ENCODE data around the gene MYL2. TPM values are rescaled to one million over a fixed set of nuclear protein-coding genes. Genes with fewer than 3 reads are reported as not detected.

The MYL2 gene
- total RNA-seq, 1 donor from 2014 or later, result not detected

DNA sequence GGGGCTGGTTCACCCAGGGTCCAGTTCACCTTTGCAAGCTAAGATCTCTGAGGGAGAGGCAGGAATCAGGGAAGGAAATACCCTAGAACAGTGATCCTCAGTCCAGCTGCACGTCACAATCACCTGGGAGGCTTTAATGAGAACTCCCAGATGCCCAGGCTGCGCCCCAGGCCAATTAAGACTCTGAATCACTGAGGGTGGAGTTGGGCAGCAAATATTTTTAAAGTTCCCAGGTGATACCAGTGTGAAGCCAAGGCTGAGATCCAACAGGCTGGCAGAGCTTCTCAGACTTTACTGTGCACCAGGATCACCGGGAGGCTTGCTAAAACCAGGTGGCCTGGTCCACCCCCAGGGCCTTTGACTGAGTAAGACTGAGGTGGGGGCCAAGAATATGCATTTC, 23.8 kb downstream of the MYL2 start:
- no peak for DNase-seq (ENCODE audit: low read depth, low spot score)

DNA sequence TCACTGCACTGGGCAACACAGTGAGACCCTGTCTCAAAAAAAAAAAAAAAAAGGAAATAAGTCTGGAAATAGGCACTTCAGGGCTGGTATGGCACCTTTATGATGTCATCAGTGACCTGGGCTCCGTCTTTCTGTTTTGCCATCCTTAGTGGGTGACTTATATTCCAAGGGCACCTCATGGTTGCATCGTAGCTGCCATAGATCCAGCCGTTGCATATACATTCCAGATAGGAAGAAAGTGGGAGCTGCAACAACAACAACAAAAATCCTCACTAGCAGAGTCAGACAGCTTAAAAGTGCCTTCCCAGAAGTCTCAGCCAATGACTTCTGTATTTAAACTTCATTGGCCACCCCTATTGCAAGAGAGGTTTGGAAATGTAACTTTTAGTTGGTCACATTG, 26.4 kb downstream of the MYL2 start:
- no peak for DNase-seq (ENCODE audit: low read depth, low spot score)

DNA sequence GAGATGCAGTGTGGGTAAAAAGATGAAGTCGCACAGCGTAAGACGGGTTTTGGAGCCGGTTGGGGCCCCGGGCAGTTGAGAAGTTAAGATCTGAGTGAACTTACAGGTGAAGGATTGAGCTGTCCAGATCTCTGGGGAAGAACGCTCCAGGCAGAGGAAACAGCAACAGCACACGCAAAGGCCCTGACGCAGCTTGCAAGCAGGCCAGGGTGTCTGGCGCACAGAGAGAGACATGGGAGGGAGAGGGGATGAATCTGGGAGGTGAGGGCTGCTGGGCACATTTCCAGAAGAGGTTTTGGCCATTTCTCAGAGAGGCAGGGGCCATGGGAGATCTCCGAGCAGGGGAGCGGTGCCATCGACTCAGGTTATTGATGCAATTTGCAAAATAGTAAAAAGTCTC, 31.0 kb downstream of the MYL2 start:
- DNase-seq (ENCODE audit: low read depth, low spot score), result no peak

DNA sequence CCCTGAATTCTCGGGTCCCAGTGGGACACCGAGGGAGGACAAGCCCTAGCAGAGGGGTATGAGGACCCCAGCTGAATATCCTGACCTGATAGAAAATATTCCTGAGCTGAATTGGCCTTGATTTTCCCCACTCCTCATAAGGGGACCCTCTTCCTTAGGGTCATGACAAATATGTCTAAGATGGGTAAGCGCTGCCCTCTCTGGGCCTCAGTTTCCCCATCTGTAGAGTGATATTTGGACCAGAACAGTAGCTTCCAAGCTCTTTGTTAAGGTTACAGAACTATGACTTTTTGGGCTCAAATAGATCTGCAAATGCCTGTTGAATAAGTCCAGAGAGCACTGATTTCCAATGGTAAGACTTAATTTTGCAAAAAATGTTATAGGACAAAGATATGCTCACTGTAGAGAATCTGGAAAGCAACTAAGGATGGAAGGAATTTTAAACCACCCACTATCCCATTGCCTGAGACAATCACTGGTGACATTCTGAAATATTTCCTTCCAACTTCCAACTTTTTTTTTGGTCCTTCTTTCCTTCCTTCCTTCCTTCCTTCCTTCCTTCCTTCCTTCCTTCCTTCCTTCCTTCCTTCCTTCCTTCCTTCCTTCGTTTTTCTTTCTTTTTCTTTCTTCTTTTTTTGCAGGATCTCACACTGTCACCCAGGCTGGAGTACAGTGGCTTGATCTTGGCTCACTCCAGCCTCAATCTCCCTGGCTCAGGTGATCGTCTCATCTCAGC, 32.0 kb downstream of the MYL2 start:
- DNase-seq (ENCODE audit: low read depth, low spot score), result no peak

DNA sequence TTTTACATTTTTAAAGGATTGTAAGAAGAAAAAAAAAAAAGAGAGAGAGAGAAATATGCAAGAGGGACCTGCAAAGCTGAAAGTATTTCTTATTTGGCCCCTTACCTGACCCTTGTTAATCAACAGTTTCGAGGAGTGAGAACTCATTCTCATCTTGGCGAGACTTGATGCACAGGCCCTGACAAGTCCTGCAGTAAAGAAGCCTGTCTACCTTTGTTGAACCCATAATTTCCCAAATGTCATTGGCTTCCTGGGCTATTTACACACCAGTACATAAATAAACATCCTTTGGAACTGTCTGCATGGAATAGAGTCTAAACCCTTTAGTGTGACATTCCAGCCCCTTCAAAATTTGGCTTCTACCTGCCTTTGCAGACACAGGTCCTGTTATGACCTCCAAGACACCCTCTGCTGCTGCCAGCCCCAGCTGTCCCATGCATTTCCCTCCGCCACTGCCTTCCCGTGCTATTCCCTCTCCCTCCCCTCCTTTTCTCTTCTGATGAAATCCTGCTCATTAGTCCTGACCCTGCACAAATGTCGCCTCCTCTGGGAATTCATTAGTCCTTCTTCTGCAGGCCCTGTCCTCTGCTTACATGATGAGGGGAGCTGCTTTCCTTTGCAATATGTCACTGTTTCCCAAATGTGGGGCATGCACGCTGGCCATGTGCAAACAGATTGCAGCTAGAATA, 35.1 kb downstream of the MYL2 start:
- DNase-seq (ENCODE audit: low read depth, low spot score), result no peak

DNA sequence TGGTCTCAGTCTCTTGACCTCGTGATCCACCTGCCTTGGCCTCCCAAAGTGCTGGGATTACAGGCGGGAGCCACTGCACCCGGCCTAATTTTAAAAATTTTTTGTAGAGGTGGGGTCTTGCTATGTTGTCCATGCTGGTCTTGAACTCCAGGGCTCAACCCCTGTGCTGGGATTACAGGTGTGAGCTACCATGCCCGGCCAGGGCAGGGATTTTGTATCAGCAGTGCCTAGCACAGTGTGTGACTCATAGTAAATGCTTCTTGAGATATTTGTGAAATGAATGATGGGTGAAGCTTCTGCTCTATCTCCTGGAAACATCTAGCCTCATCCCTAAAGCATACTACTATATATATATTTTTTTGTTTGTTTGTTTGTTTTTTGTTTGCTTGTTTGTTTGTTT, 37.1 kb downstream of the MYL2 start:
- DNase-seq (ENCODE audit: low read depth, low spot score), result no peak

DNA sequence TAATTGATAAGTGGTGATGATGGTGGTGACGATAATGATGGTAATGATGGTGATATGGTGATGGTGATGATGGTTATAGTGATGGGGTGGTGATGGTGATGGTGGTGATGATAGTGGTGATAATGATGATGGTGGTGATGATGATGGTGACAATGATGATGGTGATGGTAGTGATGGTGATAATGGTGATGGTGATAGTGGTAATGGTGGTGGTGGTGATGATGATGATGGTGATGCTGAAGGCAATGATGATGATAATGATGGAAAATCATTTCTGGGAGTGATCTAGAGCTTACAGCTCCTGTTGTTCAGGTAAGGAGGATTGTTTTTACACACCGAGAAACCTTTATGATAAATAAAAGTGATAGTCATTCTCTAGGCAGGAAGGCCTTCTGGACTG, 39.7 kb downstream of the MYL2 start:
- DNase-seq (ENCODE audit: low read depth, low spot score), result no peak

DNA sequence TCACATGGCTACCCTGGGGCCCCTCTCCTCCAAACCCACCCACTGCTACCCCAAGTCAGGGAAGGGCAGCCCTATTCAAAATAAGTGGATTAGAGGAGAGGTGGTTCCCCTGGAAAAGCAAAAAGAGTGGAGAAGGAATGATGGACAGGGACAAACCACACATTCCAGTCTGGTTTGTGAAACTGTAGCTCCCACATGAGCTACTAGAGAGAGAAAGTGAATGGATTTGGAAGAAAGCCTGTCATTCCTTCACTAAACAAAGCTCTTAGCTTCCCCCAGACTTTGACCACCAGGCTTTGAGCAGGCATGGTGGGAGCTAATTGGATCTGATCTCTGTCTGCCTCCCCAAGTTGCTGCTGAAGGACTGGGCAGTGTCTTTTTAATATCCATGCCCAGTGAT, 45.6 kb downstream of the MYL2 start:
- no peak for DNase-seq (ENCODE audit: low read depth, low spot score)

DNA sequence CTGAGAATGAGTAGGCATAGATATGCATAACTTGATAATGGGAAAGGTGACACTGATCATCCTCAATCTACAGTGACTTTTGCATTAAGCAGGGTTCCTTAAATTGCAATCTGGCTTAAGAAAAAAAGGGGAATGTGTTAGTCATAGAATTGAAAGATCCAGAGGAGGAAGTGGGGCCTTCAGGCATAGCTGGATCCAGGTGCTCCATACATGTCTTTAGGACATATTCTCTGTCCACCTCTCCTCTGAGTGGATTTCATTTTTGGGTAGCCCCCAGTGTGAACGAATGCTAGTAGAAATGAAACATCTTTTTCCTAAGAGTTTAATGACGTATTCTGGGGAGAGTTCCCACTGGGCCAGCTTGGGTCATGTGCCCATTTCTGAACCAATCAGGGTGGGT, 46.0 kb downstream of the MYL2 start:
- no peak for DNase-seq (ENCODE audit: low read depth, low spot score)

DNA sequence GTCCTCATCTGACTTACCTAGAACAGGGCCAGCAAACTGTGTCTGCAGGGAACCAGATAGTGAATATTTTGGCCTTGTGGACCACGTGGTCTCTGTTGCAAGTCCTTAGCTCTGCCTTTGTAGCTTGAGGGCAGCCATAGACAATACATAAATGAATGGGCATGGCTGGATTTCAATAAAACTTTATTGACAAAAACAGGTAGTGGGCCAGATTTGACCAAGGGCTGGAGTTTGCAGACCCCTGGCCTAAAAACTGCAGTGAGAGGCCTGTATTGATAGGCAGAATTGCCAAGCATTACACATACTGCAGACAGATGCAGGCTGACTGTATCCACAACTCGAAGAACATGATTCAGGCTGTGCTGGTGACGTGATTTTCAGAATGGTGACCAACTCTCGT, 48.3 kb downstream of the MYL2 start:
- no peak for DNase-seq (ENCODE audit: low read depth, low spot score)

DNA sequence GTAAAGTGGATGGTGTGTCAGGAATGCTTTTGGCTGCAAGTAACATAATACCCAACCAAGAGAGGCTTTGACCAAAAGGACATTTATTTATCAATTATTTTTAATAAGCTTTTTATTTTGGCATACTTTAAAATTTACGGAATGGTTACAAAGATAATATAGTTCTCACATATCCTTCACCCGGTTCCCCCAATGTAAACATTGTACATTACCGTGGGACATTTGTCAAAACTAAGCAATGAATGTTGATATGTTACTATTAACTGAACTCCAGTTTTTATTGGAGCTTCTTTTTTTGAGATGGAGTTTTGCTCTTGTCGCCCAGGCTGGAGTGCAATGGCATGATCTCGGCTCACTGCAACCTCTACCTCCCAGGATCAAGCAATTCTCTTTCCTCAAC, 50.6 kb downstream of the MYL2 start:
- DNase-seq (ENCODE audit: low read depth, low spot score), result no peak

DNA sequence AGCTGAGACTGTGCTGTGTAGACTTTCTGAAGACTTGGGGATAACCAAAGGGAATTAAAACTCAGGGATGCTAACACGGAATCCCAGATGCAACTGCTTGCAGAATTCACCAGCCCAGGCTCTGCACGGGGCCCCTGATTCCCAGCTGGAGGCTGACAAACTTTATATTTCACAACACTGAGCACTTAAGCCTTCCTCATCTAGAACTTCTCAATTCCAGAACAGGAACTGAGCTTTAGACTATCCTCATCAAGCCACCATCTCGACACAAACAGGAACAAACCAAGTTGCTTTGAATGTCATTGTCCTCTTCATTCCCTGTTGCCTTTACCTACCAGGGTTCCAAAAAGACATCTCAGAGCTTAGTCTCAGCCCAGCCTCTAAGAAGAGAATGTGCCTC, 51.4 kb downstream of the MYL2 start:
- DNase-seq (ENCODE audit: low read depth, low spot score), result no peak

DNA sequence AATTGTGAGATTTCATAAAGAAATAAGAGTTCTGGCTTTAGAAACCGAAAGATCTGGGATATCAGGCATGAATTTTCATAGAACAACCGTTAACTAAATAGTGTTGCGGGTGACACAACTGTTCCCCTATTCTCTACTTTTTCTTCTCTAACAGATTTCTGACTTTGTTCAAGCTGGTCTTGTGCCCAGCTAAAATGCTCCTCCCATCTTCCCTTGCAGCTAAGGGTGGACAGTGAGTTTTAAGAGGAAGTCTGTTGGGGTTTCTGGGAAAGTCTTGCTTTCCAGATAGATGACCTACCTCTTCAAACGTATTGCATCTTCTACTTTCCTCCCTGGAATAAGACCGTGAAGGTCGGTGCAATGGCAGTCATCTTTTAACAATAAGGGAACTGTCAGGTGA, 54.9 kb downstream of the MYL2 start:
- no peak for DNase-seq (ENCODE audit: low read depth, low spot score)

DNA sequence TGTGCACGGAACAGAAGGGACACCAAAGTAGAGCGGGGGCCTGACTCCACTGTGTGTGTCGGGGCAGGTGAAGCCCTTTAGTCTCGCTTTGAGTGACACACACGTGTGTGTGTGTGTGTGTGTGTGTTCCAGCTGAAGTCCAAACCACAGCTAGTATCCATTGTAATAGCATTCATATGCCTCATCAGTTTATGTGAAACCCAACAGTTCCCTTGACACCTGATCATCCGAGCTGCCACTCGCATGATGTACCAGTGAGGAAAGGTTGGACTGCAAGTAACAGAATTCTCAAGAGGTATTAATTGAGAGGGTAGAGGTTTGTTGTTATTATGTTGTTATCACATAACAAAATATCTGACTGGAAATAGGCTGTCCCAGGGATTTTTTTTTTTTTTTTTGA, 57.2 kb downstream of the MYL2 start:
- no peak for DNase-seq (ENCODE audit: low read depth, low spot score)

DNA sequence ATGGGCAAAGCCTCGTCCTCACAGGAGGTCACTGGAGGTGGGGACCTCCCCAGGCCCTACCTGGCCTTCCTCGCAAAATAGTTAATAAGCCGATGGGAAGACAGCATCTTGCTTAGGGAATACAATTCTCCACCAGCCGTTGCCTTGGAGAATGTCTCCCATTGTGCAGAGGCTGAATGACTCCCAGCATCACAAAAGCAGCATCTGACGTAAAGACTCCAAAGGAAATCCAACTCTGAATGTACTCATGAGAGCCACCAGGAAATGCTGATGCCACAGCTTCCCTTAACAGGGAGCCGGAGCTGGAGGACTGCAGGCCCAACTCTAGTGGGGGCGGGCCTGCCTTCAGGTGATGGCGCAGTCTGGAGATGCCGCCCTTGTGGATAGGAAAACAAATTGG, 58.0 kb downstream of the MYL2 start:
- no peak for DNase-seq (ENCODE audit: low read depth, low spot score)

DNA sequence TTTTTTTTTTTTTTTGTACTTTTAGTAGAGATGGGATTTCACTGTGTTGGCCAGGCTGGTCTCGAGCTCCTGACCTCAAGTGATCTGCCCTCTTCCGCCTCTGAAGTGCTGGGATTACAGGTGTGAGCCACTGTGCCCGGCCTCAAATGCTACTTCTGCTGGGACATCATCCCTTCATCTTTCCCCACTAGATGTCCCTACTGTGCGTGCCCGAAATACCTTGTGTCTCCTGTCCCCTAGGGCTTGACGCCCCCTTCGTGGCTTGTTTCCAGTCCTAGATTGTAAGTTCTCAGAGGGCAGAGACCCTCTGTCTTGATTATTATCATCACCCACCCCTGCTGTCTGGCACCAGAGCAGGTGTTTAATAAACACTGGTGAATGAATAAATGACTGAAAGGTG, 58.6 kb downstream of the MYL2 start:
- DNase-seq (ENCODE audit: low read depth, low spot score), result no peak

Other genes starting within 250 kb of the MYL2 start
- 2.2 and 4.6 TPM in 2 replicates for gene HVCN1, start 231.5 kb downstream of the MYL2 start, total RNA-seq
- gene PPP1CC, start 177.7 kb downstream of the MYL2 start, total RNA-seq, result 156 and 186 TPM in 2 replicates
- not detected in 2 replicates for gene CCDC63, start 73.6 kb downstream of the MYL2 start, total RNA-seq
- gene CUX2, start 113.6 kb upstream of the MYL2 start, total RNA-seq, result not detected in 2 replicates

Data from pulmonary artery endothelial cell (primary cell).